Lower leg skin (tissue), 3 donors: ENCODE results near the gene PCMT1.

Experiments
- CTCF ChIP-seq, 3 donors: fragments of 450-650 bp; IDR thresholded peaks; one replicate each; pipeline ENCODE4 v1.5.1; 2016; ENCODE audit warnings: antibody characterized with exemption in 3 of 3, mild to moderate bottlenecking in 3 of 3, moderate library complexity in 2 of 3
- POLR2A ChIP-seq, 2 donors: fragments of 450-650 bp; IDR thresholded peaks; one replicate each; pipeline ENCODE4 v1.6.1; 2016 to 2017; ENCODE audit warnings: antibody characterized with exemption in 2 of 2, mild to moderate bottlenecking in 1 of 2, moderate library complexity in 1 of 2

GRCh38 chr6:149843051-149843633 is 93.6 kb downstream of the PCMT1 start:
- TF ChIP-seq POLR2A (IDR thresholded peaks at IDR 0.05) (no peak), CTCF (IDR thresholded peaks at IDR 0.05) (no peak)
